Gastroesophageal sphincter (tissue), 3 donors: ENCODE data around the gene TRMT13.

Source experiments
- CTCF ChIP-seq, 4 experiments: fragments of 200-600 bp in 2 of 4; fragments of 450-650 bp in 2 of 4; sonication (generic) in 1 of 4; IDR thresholded peaks; one replicate each; pipeline ENCODE4 v1.5.1; 2017 to 2019; ENCODE audit warnings: antibody characterized with exemption in 4 of 4, mild to moderate bottlenecking in 2 of 4, moderate library complexity in 2 of 4
- EP300 ChIP-seq: sonication (generic); formaldehyde crosslinking; IDR thresholded peaks from one replicate; pipeline ENCODE4 v1.6.1; 2017; ENCODE audit warnings: antibody characterized with exemption, mild to moderate bottlenecking
- POLR2AphosphoS5 ChIP-seq: sonication (generic); formaldehyde crosslinking; IDR thresholded peaks from one replicate; pipeline ENCODE4 v1.6.1; 2017; ENCODE audit warnings: antibody characterized with exemption

GRCh38 chr1:100130552-100131077 is 2.3 kb upstream of the TRMT13 start:
- no peak for TF ChIP-seq CTCF (IDR thresholded peaks at IDR 0.05)
- no peak for TF ChIP-seq EP300
- TF ChIP-seq POLR2AphosphoS5 = no peak
